Adrenal gland (tissue), 12 donors: ENCODE results near the gene ABHD16A. TPM values are rescaled to one million over a fixed set of nuclear protein-coding genes. Genes with fewer than 3 reads are reported as not detected.

Experiments used
- DNase-seq, 7 donors: peaks; one replicate each; pipeline ENCODE4 v3.0.0-alpha.2; 2019 to 2020
- H3K27ac ChIP-seq, 5 donors: fragments of 200-600 bp; sonication (generic) in 4 of 5; 1 replicate in 3 of 5; 2 replicates in 2 of 5; pipeline versions ENCODE4 v1.5.1 to v1.8.0; 2016 to 2020; ENCODE audit warnings: mild to moderate bottlenecking in 1 of 5
- H3K27me3 ChIP-seq: fragments of 200-600 bp; 2 replicates; pipeline ENCODE4 v1.8.0; 2021
- H3K36me3 ChIP-seq, 2 donors: fragments of 200-600 bp; replicated peaks in 1 of 2; 1 replicate in 1 of 2; 2 replicates in 1 of 2; pipeline versions ENCODE4 v1.5.1 to v1.8.0; 2018 to 2022
- H3K4me1 ChIP-seq, 2 donors: fragments of 200-600 bp; replicated peaks in 1 of 2; 1 replicate in 1 of 2; 2 replicates in 1 of 2; pipeline versions ENCODE4 v1.5.1 to v1.8.0; 2018 to 2021
- H3K4me3 ChIP-seq, 4 donors: fragments of 200-600 bp; sonication (generic) in 3 of 4; one replicate each; pipeline ENCODE4 v1.5.1; 2016 to 2018
- H3K9me3 ChIP-seq, 3 donors: fragments of 200-600 bp; sonication (generic) in 1 of 3; replicated peaks in 1 of 3; 1 replicate in 2 of 3; 2 replicates in 1 of 3; pipeline versions ENCODE4 v1.5.1 to v1.8.0; 2016 to 2021
- POLR2A ChIP-seq, 2 donors: fragments of 450-650 bp; IDR thresholded peaks; one replicate each; pipeline ENCODE4 v1.6.1; 2017; ENCODE audit warnings: antibody characterized with exemption in 2 of 2, mild to moderate bottlenecking in 2 of 2, moderate library complexity in 1 of 2
- WGBS, 4 donors: extraction: QIAGEN DNeasy Blood & Tissue Kit in 2 of 4; methylation state at CpG; one replicate each; pipeline versions ENCODE4 v1.1.5 to v1.1.7; 2013 to 2017; 5-methylcytosine and 5-hydroxymethylcytosine counted together
- intact Hi-C, 2 donors: fragments of 100-400 bp; cut with DNase I; formaldehyde crosslinking; loops; one replicate each; pipeline versions ENCODE4 v1.14.1 to v1.15.0; 2022 to 2023
- polyA plus RNA-seq, 3 donors: library from polyadenylated mRNA; stranded (reverse); fragments of 200-250 nt in 2 of 3; fragments of 350-450 nt in 1 of 3; fragmentation: Illumina TruSeq in 1 of 3; extraction: RNeasy Lipid Tissue Mini Kit (QIAGEN cat#74804) in 1 of 3; gene quantifications; one replicate each; pipeline ENCODE4 v1.2.3, GENCODE V29; 2013 to 2014
- total RNA-seq, 9 donors: library from RNA; depleted of rRNA in 4 of 9; stranded (reverse); fragments of >200 nt in 4 of 9; fragments of 120-200 nt in 1 of 9; fragmentation: NEBNext Ultra II Directional in 1 of 9; extraction: Animal tissue kit (Norgen Biotek cat#: 25700) in 1 of 9; gene quantifications; one replicate each; pipeline versions ENCODE4 v1.1.0 to v1.2.4, GENCODE V29; 2013 to 2023
- TF ChIP-seq, protein P1 (sequence below), 6 experiments: fragments of 450-650 bp in 4 of 6; fragments of 200-600 bp in 2 of 6; sonication (generic) in 1 of 6; IDR thresholded peaks; 1 replicate in 5 of 6; 2 replicates in 1 of 6; pipeline versions ENCODE4 v1.5.1 to v1.8.0; 2016 to 2021; ENCODE audit warnings: antibody characterized with exemption in 6 of 6, mild to moderate bottlenecking in 2 of 6, moderate library complexity in 1 of 6
- donor health status: healthy with polysubstance abuse.
- donor health status: Bipolar disorder and iron deficiency.
- donor health status: DM: yes; HTN: yes; CAD: no.
- donor health status: DM: no; HTN: no; CAD: no.
- donor health status: DM: no; HTN: no; CAD: no.
- donor health status: DM: yes; HTN: yes; CAD: no.

Gene ABHD16A
- total and polyA plus RNA-seq, 12 donors, result 38.7 to 73.1 (median 58.1) TPM

DNA sequence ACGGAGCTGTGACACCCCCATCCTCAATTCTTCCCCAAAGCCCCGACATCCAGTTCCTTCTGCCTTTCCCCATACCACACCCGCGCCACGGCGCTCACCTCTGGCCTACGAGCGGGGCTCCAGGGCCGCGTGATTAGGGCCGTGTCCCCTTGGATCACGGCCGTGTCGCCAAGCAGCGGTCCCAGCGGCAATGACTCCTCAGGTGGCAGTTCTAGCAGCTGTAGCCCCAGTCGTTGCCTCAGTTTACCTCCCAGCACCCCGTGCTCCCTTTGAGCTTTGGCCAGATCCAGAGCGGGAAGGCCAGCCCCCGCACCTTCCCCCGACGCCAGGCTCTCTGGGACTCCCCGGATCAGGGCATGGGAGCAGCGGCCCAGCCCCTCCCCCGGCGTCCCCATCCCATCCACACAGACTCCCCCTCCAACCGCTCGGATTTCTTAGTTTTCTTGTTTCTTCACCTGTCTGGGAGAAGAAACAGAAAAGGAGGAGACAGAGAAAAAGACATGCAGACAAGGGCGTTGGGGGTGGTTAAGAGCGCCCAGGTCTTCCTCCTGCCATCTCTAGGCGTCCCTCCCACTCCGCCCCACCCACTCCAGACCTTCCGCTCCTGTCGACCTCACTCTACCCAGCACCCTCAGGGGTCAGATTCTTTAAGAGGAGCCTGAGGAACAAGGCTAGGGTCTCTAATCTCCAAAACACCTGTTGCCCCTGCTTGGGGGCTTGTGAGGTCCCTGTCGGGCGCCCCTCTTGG is 25.8 kb upstream of the ABHD16A start, which contains the start of gene DDAH2:
TSS of gene DDAH2 (minus strand) at position 533 of the 748 bp plus-strand sequence. CDS start at position 395, 138 bp downstream.
- Histone ChIP-seq H3K9me3 (no peaks in the 10 kb centered on the region), H3K27me3 (no peaks in the 10 kb centered on the region), H3K4me1 (peaks cover 6 to 56% of the 10 kb centered on the region in 2 donors), H3K27ac (peak within 1 kb of the TSS; percentile 50 to 93 (median 61)), H3K4me3 (peak within 1 kb of the TSS in 3 of 4 donors; percentile 43 to 78 (median 51)), H3K36me3 (peaks cover 0 to 36% of the 10 kb centered on the region in 2 donors)
- peak in 2 of 7 donors; percentile 37 to 47 for DNase-seq
- WGBS, 4 donors, result 20 to 24% (median 22%) methylated on average over 27 to 36 of the region's 36 CpGs
- intact Hi-C loops, result no loop called here
- TF ChIP-seq POLR2A (IDR thresholded peaks at IDR 0.05), result no peak
- TF ChIP-seq, protein P1, sequence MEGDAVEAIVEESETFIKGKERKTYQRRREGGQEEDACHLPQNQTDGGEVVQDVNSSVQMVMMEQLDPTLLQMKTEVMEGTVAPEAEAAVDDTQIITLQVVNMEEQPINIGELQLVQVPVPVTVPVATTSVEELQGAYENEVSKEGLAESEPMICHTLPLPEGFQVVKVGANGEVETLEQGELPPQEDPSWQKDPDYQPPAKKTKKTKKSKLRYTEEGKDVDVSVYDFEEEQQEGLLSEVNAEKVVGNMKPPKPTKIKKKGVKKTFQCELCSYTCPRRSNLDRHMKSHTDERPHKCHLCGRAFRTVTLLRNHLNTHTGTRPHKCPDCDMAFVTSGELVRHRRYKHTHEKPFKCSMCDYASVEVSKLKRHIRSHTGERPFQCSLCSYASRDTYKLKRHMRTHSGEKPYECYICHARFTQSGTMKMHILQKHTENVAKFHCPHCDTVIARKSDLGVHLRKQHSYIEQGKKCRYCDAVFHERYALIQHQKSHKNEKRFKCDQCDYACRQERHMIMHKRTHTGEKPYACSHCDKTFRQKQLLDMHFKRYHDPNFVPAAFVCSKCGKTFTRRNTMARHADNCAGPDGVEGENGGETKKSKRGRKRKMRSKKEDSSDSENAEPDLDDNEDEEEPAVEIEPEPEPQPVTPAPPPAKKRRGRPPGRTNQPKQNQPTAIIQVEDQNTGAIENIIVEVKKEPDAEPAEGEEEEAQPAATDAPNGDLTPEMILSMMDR (IDR thresholded peaks at IDR 0.05), result no peak

DNA sequence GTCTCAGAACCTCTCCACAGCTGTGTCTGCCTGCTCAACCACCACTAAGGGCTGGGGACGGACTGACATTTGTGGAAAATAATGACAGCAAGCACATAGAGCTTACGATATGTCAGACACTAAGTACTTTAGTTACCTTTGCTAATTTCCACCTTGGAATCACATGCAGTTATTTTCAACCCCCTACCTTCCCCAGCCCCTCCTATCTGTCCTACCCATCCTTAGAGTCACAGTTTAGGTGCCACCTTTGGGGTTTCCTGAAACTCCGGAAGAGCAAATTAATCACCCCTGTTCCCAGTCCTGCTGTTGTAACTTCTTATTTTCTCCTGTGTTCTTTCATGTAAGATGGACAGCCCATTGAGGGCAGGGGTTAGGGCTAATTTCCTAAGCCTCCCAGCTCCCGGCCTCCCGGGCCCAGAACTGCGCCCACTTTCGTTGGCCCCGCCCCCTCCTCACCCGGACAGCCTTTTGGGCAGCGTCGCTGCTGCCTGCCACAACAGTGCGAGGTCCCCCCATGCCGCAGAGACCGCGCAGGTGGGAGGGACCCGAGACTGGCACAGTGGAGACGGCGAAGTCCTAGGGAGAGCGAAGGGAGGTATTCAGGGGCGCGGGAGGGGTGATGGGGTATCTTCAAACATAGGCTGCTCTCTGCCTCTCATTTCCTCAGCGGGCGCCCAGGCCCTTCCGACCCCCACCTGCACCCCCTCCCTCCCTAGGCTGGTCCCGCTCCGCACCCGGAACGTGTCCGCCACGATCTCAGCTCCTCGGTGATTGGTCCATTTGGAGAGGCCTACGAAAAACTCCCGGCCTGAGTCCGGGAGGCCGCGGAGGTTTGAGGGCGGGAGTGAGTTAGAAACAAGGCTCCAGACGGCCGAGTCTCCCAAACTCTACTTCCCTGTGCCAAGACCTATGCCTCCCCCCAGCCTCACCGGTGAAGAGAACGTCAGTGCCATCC is 24.9 kb upstream of the ABHD16A start:
- intact Hi-C loops, result no loop called here
- 75 to 83% (median 79%) methylated on average over 32 to 41 of the region's 41 CpGs for WGBS, 4 donors
- Histone ChIP-seq H3K36me3 (peaks cover 0 to 27% of the 10 kb centered on the region in 2 donors), H3K4me1 (peaks cover 6 to 47% of the 10 kb centered on the region in 2 donors), H3K4me3 (peak overlapping the region in 1 of 4 donors; percentile 78), H3K27ac (peak overlapping the region in 3 of 5 donors; percentile 58 to 93 (median 86)), H3K9me3 (no peaks in the 10 kb centered on the region), H3K27me3 (no peaks in the 10 kb centered on the region)
- TF ChIP-seq POLR2A (IDR thresholded peaks at IDR 0.05), result no peak
- TF ChIP-seq, protein P1 (IDR thresholded peaks at IDR 0.05), result no peak
- DNase-seq, result peak in 1 of 7 donors; percentile 35

DNA sequence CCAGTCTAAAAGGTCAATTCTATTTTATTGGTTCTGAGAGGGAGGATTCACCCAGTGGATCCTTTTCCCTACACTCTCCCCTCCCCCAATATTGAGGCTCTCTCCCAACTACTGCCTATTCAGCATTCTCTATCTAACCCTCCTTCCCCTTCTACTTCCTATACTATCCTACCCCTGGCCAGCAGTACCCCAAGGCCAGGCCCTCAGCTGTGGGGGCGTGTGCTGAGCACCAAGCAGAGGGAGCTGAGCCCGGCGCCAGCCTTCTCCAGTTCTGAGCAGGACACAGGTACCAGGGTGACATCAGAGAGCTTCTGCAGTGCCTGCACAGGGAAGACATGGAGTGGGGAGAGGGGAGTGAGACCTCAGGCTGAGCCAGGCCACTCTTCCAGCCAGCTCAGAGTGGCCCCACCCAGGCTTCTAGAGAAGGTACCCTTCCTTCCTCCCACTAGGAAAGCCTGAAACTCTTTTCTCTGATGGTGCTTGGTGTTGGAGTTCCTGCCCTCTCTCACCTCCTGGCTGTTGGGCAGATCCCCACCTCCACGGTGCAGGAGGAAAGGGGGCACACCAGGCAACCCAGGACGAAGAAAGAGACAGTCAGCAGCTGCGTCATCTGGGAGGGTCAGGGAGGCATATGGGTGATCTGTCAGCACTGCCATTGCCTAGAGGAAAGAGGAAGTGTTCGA is 24.1 kb upstream of the ABHD16A start:
- no peaks in the 10 kb centered on the region for H3K27me3 ChIP-seq
- intact Hi-C loops, result no loop called here
- no peak overlapping the region for H3K4me3 ChIP-seq
- 72 to 84% (median 77%) methylated on average over 3 to 7 of the region's 7 CpGs for WGBS, 4 donors
- peaks cover 6 to 39% of the 10 kb centered on the region in 2 donors for H3K4me1 ChIP-seq
- H3K27ac ChIP-seq, result peak overlapping the region in 4 of 5 donors; percentile 26 to 93 (median 66)
- DNase-seq, result peak in 5 of 7 donors; percentile 37 to 69 (median 43)
- peaks cover 0 to 19% of the 10 kb centered on the region in 2 donors for H3K36me3 ChIP-seq
- no peak for TF ChIP-seq POLR2A (IDR thresholded peaks at IDR 0.05)
- TF ChIP-seq, protein P1 (IDR thresholded peaks at IDR 0.05), result no peak
- no peaks in the 10 kb centered on the region for H3K9me3 ChIP-seq
